Measurements from ENCODE around the gene RIC8B.

Gene RIC8B

DNA sequence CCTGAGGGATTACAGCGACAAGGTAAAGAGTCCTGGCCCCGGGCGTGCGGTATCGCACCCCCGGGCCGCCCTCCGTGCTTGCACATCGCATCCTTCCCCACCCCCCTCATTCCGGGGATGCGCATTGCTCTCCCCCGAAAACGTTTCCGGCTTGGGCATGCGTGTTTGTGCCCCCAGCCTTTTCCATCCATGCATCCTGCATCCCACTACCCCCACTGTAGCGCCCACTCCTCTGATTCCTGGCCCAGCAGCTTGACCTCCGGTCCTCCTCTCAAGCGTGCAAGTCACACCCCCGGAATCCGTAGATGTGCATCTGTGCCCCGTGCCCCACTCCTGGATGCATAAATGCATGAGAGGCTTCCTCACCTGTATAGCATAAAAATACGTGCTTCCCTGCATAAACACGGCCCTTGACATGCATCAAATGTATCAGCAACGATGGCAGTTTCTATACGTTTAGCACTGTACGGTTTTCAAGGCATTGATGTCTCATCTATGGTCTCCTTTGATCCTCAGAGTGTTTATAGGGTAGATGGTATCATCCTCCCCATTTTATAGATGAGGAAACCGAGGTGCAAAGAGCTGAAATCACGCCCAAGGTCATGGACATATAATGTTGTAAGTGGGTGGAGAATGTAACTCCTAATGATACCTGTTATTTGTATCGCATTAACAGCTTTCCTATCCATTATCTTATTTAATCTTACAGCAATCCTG is 484 bp downstream of the RIC8B start:
- TF ChIP-seq, protein P1, sequence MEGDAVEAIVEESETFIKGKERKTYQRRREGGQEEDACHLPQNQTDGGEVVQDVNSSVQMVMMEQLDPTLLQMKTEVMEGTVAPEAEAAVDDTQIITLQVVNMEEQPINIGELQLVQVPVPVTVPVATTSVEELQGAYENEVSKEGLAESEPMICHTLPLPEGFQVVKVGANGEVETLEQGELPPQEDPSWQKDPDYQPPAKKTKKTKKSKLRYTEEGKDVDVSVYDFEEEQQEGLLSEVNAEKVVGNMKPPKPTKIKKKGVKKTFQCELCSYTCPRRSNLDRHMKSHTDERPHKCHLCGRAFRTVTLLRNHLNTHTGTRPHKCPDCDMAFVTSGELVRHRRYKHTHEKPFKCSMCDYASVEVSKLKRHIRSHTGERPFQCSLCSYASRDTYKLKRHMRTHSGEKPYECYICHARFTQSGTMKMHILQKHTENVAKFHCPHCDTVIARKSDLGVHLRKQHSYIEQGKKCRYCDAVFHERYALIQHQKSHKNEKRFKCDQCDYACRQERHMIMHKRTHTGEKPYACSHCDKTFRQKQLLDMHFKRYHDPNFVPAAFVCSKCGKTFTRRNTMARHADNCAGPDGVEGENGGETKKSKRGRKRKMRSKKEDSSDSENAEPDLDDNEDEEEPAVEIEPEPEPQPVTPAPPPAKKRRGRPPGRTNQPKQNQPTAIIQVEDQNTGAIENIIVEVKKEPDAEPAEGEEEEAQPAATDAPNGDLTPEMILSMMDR (IDR thresholded peaks at IDR 0.05; ENCODE audit: low read length, missing control alignments) = no peak
- no peak for DNase-seq (ENCODE audit: low read depth)
- H3K4me3 ChIP-seq (replicated peaks; ENCODE audit: low read depth, low read length) = peak overlapping the region; percentile 76

DNA sequence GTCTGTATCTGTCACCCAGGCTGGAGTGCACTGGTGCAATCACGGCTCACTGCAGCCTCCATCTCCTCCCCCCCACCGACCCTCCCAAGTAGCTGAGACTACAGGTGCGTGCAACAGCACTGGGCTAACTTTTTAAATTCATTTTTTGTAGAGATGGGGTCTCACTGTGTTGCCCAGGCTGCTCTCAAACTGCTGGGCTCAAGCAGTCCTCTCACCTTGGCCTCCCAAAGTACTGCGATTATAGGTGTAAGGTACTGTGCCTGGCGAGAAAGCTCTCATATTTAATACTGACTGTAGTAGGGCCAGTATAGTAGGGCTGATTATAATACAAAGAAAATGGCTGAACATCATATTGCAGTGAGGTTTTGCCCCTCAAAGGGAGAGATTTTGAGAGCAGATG is 2.4 kb downstream of the RIC8B start:
- no peak overlapping the region for H3K4me3 ChIP-seq (replicated peaks; ENCODE audit: low read depth, low read length)
- TF ChIP-seq, protein P1 (IDR thresholded peaks at IDR 0.05; ENCODE audit: low read length, missing control alignments) = no peak
- no peak for DNase-seq (ENCODE audit: low read depth)

DNA sequence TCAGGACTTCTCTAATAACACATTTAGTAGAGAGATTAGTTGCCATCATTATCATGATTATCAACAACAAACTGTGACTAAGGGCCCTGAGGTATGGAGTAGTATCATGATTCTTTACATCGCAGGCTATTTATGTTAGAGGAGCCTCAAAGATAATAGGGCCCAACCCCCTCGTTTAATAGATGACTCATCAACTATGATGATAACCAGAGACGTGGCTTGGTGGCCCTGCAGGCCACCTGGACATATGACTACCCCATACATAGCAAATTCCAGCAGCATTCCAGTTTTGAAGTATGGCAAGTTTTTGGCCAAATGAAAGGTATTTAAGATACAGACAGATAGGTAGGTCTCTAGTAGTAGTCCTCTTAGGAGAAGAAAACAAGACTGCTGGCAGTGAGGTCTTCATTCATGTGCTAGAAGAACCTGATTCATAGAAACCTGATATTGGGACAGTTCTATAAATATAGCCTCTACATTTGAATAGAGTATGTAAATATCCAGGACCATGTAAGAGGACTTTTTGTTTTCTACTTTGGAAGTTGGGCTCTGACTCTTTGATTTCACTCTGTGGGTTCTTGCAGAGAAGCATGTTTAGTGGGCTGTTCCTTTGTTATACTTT is 5.6 kb downstream of the RIC8B start:
- TF ChIP-seq, protein P1 (IDR thresholded peaks at IDR 0.05; ENCODE audit: low read length, missing control alignments) = no peak

DNA sequence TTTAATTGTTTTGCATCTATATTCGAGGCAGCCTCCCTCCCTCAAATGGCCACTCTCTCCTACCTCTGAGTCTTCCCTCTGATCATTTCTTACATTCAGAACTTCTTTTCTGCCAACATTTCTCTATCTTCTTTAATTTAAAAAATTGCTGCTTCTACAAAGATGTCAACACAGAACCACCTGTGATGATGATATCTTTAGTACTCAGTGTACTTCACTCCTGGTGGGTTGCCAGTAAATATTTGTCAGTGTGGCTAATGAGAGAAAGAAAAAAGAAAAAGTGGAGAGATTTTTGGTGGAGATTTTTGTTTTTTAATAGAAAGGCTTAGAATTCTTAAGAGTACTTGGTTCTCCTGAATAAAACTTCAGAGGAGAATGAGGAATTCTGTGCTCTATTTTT is 8.1 kb downstream of the RIC8B start:
- TF ChIP-seq, protein P1 (IDR thresholded peaks at IDR 0.05; ENCODE audit: low read length, missing control alignments) = no peak
- no peak for DNase-seq (ENCODE audit: low read depth)
- H3K4me3 ChIP-seq (replicated peaks; ENCODE audit: low read depth, low read length) = no peak overlapping the region

More for the DNA sequence above, 5.6 kb downstream of the RIC8B start:
- no peak overlapping the region for H3K4me3 ChIP-seq (replicated peaks; ENCODE audit: low read depth, low read length)
- DNase-seq (ENCODE audit: low read depth) = peak; percentile 33

DNA sequence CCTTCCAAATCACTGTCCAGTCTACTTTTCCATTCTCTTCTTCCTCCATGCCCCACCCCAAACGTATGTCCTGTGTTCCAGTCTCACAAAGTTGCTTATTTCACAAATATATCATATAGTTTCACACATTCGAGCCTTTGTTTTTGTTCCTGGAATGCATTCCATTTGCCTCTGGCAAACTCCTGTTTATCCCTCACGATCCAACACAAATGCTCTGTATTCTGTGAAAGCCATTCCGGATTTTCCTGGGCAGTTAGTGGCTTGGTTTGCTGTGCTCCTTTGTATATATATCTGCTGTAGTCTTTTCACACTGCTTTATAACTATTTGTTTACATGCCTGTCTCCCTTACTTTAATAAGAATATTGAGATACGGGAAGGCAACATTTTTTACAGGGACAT is 9.0 kb downstream of the RIC8B start:
- TF ChIP-seq, protein P1 (IDR thresholded peaks at IDR 0.05; ENCODE audit: low read length, missing control alignments) = no peak

DNA sequence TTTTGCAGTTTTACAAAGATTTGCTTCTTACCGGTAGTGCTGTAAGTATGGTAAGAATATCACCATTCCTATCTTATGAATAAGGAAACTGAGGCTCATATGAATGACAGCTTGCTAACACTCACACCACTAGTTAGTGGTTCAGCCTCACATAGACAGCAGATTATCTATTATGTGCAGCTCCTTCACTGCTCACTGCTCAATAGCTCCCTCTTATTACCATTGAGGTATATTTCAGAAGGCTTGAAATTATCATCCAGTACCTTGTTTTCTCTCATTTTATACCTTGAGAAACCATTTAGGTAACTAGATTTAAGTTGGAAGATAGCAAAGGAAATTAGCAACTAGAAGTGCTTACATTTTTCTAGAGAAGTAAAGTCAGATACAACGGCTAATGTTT is 15.5 kb downstream of the RIC8B start:
- TF ChIP-seq, protein P1 (IDR thresholded peaks at IDR 0.05; ENCODE audit: low read length, missing control alignments) = peak; percentile 13
- H3K4me3 ChIP-seq (replicated peaks; ENCODE audit: low read depth, low read length) = no peak overlapping the region
- DNase-seq (ENCODE audit: low read depth) = no peak

More for the DNA sequence above, 9.0 kb downstream of the RIC8B start:
- no peak overlapping the region for H3K4me3 ChIP-seq (replicated peaks; ENCODE audit: low read depth, low read length)
- DNase-seq (ENCODE audit: low read depth) = no peak
